Keratinocyte (primary cell): ENCODE data around the gene TBC1D13. TPM values are rescaled to one million over a fixed set of nuclear protein-coding genes. Genes with fewer than 3 reads are reported as not detected.

Source experiments
- DNase-seq: peaks from one replicate; pipeline ENCODE4 v3.0.0-alpha.2; 2011; ENCODE audit warnings: low read depth, missing footprints, low spot score
- FAIRE-seq: peaks from 2 replicates; lab custom pipeline; 2011; peaks lifted over from hg19 to GRCh38; lab: Jason Lieb, UNC
- H2AFZ ChIP-seq: 2 replicates; pipeline ENCODE4 v1.6.0; 2012; ENCODE audit warnings: low read length, control low read depth, inconsistent platforms; ENCODE audit not compliant: control insufficient read depth
- H3K27ac ChIP-seq: 2 replicates; pipeline ENCODE4 v1.5.1; 2011; ENCODE audit warnings: low read length; ENCODE audit not compliant: control insufficient read depth, insufficient read depth
- H3K27me3 ChIP-seq: 3 replicates; pipeline ENCODE4 v1.6.0; 2011; ENCODE audit warnings: low read length; ENCODE audit not compliant: control insufficient read depth, insufficient read depth; ENCODE audit errors: extremely low read depth
- H3K36me3 ChIP-seq, 2 experiments: 2 replicates in 1 of 2; 3 replicates in 1 of 2; pipeline ENCODE4 v1.5.1; 2011; ENCODE audit warnings: low read length in 2 of 2, mild to moderate bottlenecking in 1 of 2; ENCODE audit not compliant: control insufficient read depth in 2 of 2, insufficient read depth in 2 of 2; ENCODE audit errors: extremely low read depth in 1 of 2
- H3K4me1 ChIP-seq: 3 replicates; pipeline ENCODE4 v1.5.1; 2011; ENCODE audit warnings: low read length; ENCODE audit not compliant: control insufficient read depth, insufficient read depth; ENCODE audit errors: extremely low read depth
- H3K4me2 ChIP-seq: 3 replicates; pipeline ENCODE4 v1.6.0; 2011; ENCODE audit warnings: low read depth, low read length; ENCODE audit not compliant: control insufficient read depth, insufficient read depth; ENCODE audit errors: extremely low read depth
- H3K4me3 ChIP-seq, 3 experiments: fragments of 200-600 bp in 1 of 3; sonication (generic) in 1 of 3; 2 replicates in 2 of 3; 3 replicates in 1 of 3; pipeline ENCODE4 v1.5.1; 2011 to 2016; ENCODE audit warnings: low read length in 3 of 3, mild to moderate bottlenecking in 3 of 3, control low read depth in 2 of 3, inconsistent platforms in 1 of 3, low read depth in 1 of 3, mixed read lengths in 1 of 3, mixed run types in 1 of 3, moderate library complexity in 1 of 3; ENCODE audit not compliant: control insufficient read depth in 2 of 3, insufficient read depth in 2 of 3; ENCODE audit errors: extremely low read depth in 1 of 3
- H3K79me2 ChIP-seq: 2 replicates; pipeline ENCODE4 v1.6.0; 2012; ENCODE audit warnings: low read length; ENCODE audit not compliant: control insufficient read depth, insufficient read depth
- H3K9ac ChIP-seq: 3 replicates; pipeline ENCODE4 v1.6.0; 2011; ENCODE audit warnings: low read length; ENCODE audit not compliant: control insufficient read depth, insufficient read depth; ENCODE audit errors: extremely low read depth
- H3K9me1 ChIP-seq: 3 replicates; pipeline ENCODE4 v1.6.0; 2011; ENCODE audit warnings: low read length; ENCODE audit not compliant: control insufficient read depth, insufficient read depth; ENCODE audit errors: extremely low read depth
- H3K9me3 ChIP-seq: 2 replicates; pipeline ENCODE4 v1.5.1; 2012; ENCODE audit warnings: low read depth, low read length; ENCODE audit not compliant: control insufficient read depth
- H4K20me1 ChIP-seq: 3 replicates; pipeline ENCODE4 v1.6.0; 2011; ENCODE audit warnings: low read length; ENCODE audit not compliant: control insufficient read depth, insufficient read depth; ENCODE audit errors: extremely low read depth
- CTCF ChIP-seq, 3 experiments: IDR thresholded peaks in 1 of 3; conservative IDR thresholded peaks in 1 of 3; optimal IDR thresholded peaks in 1 of 3; 2 replicates in 2 of 3; 3 replicates in 1 of 3; pipeline versions ENCODE3 to v1.5.1; 2011; ENCODE audit warnings: low read length in 3 of 3, mild to moderate bottlenecking in 3 of 3, moderate library complexity in 2 of 3, control low read depth in 1 of 3, inconsistent platforms in 1 of 3; ENCODE audit not compliant: insufficient read depth in 2 of 3; ENCODE audit errors: extremely low read depth in 1 of 3
- EZH2 ChIP-seq: IDR thresholded peaks from one replicate; pipeline ENCODE4 v1.6.1; 2012; ENCODE audit warnings: inconsistent platforms, mild to moderate bottlenecking, low read length, moderate library complexity
- dilution Hi-C: fragments of 300-500 bp; cut with MboI; formaldehyde crosslinking; loops from one replicate; pipeline ENCODE4 v1.7.0; 2020; ENCODE audit warnings: low sequenced_read_pairs; ENCODE audit not compliant: extremely low pct_ligation_motif_present
- polyA plus RNA-seq, 5 experiments: library from polyadenylated mRNA; depleted of rRNA in 3 of 5; stranded (reverse) in 3 of 5; stranded (forward) in 1 of 5; unstranded in 1 of 5; fragments of >200 nt; gene quantifications; 1 replicate in 1 of 5; 2 replicates in 3 of 5; 3 replicates in 1 of 5; pipeline versions ENCODE4 v1.2.1 to v1.2.3, GENCODE V29; 2011 to 2012; ENCODE audit warnings: missing spikeins in 2 of 5, low read depth in 1 of 5, low replicate concordance in 1 of 5

Gene TBC1D13
- polyA plus RNA-seq, 1 donor (not counting 4 experiments of a cell fraction or from before 2014, with no cell fraction given) = 12.8 TPM

GRCh38 chr9:128808543-128808942, 21.5 kb downstream of the TBC1D13 start:
- H3K9me3 ChIP-seq = no peaks in the 10 kb centered on the region
- H3K9ac ChIP-seq = no peak overlapping the region
- H3K4me2 ChIP-seq = no peak overlapping the region
- dilution Hi-C loops = no loop called here
- H2AFZ ChIP-seq = no peak overlapping the region
- no peaks in the 10 kb centered on the region for H3K9me1 ChIP-seq
- no peak overlapping the region for H3K27ac ChIP-seq
- no peaks in the 10 kb centered on the region for H4K20me1 ChIP-seq
- no peaks in the 10 kb centered on the region for H3K4me1 ChIP-seq
- no peaks in the 10 kb centered on the region for H3K27me3 ChIP-seq
- no peaks in the 10 kb centered on the region for H3K79me2 ChIP-seq
- DNase-seq (no peak), FAIRE-seq (no peak)
- no peak overlapping the region for H3K4me3 ChIP-seq
- TF ChIP-seq EZH2 = no peak
- no peak for TF ChIP-seq CTCF (optimal IDR thresholded peaks at IDR 0.05 in 1 of 3, IDR thresholded peaks at IDR 0.05 in 1 of 3, conservative IDR thresholded peaks at IDR 0.05 in 1 of 3; ENCODE audit: extremely low read depth in 1 of 3, insufficient read depth in 2 of 3, low read length in 3 of 3)
- peaks cover 7 to 21% of the 10 kb centered on the region in 2 experiments for H3K36me3 ChIP-seq

GRCh38 chr9:128809036-128809599, 22.1 kb downstream of the TBC1D13 start:
- Histone ChIP-seq H3K4me2 (no peak overlapping the region), H3K9me1 (no peaks in the 10 kb centered on the region), H2AFZ (no peak overlapping the region), H4K20me1 (no peaks in the 10 kb centered on the region), H3K9ac (no peak overlapping the region), H3K4me1 (no peaks in the 10 kb centered on the region), H3K79me2 (no peaks in the 10 kb centered on the region), H3K27me3 (no peaks in the 10 kb centered on the region), H3K27ac (no peak overlapping the region), H3K9me3 (no peaks in the 10 kb centered on the region), H3K4me3 (no peak overlapping the region), H3K36me3 (peaks cover 1 to 18% of the 10 kb centered on the region in 2 experiments)
- TF ChIP-seq EZH2 (no peak), CTCF (optimal IDR thresholded peaks at IDR 0.05 in 1 of 3, IDR thresholded peaks at IDR 0.05 in 1 of 3, conservative IDR thresholded peaks at IDR 0.05 in 1 of 3; ENCODE audit: extremely low read depth in 1 of 3, insufficient read depth in 2 of 3, low read length in 3 of 3) (no peak)
- FAIRE-seq (no peak), DNase-seq (no peak)
- dilution Hi-C loops = no loop called here
